Forelimb muscle (tissue), 1 donor: ENCODE results near the gene CSRNP3. TPM values are rescaled to one million over a fixed set of nuclear protein-coding genes. Genes with fewer than 3 reads are reported as not detected.

ENCODE experiments used
- DNase-seq: peaks from one replicate; pipeline ENCODE4 v3.0.0-alpha.2; 2013; ENCODE audit warnings: low read depth
- polyA plus RNA-seq: library from polyadenylated mRNA; unstranded; fragments of 120-200 nt; gene quantifications from one replicate; pipeline ENCODE4 v1.2.1, GENCODE V29; 2013; ENCODE audit not compliant: insufficient read length

Gene CSRNP3
- polyA plus RNA-seq, 1 donor: 9.4 TPM

GRCh38 chr2:165539985-165540384 is 70.5 kb downstream of the CSRNP3 start:
- DNase-seq: no peak

- no peak for DNase-seq
Measured at GRCh38 chr2:165544897-165545296, 75.4 kb downstream of the CSRNP3 start.

- no peak for DNase-seq
Measured at GRCh38 chr2:165547900-165548299, 78.4 kb downstream of the CSRNP3 start.

- DNase-seq: no peak
Measured at GRCh38 chr2:165549619-165550018, 80.1 kb downstream of the CSRNP3 start.

- DNase-seq: no peak
Measured at GRCh38 chr2:165558832-165559231, 89.3 kb downstream of the CSRNP3 start.

GRCh38 chr2:165560377-165560988 is 91.0 kb downstream of the CSRNP3 start:
- DNase-seq: no peak

GRCh38 chr2:165561516-165561915 is 92.0 kb downstream of the CSRNP3 start:
- DNase-seq: no peak

- no peak for DNase-seq
Measured at GRCh38 chr2:165562233-165562632, 92.7 kb downstream of the CSRNP3 start.

- DNase-seq: no peak
Measured at GRCh38 chr2:165563468-165564225, 94.1 kb downstream of the CSRNP3 start.

- DNase-seq: no peak
Measured at GRCh38 chr2:165566008-165566407, 96.5 kb downstream of the CSRNP3 start.

GRCh38 chr2:165567273-165567672 is 97.8 kb downstream of the CSRNP3 start:
- no peak for DNase-seq

GRCh38 chr2:165568361-165568760 is 98.9 kb downstream of the CSRNP3 start:
- no peak for DNase-seq

- no peak for DNase-seq
Measured at GRCh38 chr2:165571477-165571876, 102.0 kb downstream of the CSRNP3 start.

- DNase-seq: no peak
Measured at GRCh38 chr2:165572151-165572550, 102.7 kb downstream of the CSRNP3 start.

- no peak for DNase-seq
Measured at GRCh38 chr2:165573534-165574461, 104.3 kb downstream of the CSRNP3 start.

GRCh38 chr2:165575044-165575615 is 105.6 kb downstream of the CSRNP3 start:
- no peak for DNase-seq

GRCh38 chr2:165576409-165577154 is 107.1 kb downstream of the CSRNP3 start:
- DNase-seq: no peak

- DNase-seq: no peak
Measured at GRCh38 chr2:165582409-165582808, 112.9 kb downstream of the CSRNP3 start.

- no peak for DNase-seq
Measured at GRCh38 chr2:165582863-165583506, 113.5 kb downstream of the CSRNP3 start.

- no peak for DNase-seq
Measured at GRCh38 chr2:165584126-165584654, 114.7 kb downstream of the CSRNP3 start.
